Prostate gland (tissue), 2 donors: ENCODE results near the gene CTIF. TPM values are rescaled to one million over a fixed set of nuclear protein-coding genes. Genes with fewer than 3 reads are reported as not detected.

Source experiments
- DNase-seq: peaks from one replicate; pipeline ENCODE4 v3.0.0-alpha.2; 2019; ENCODE audit warnings: low spot score
- H3K27ac ChIP-seq, 2 donors: fragments of 200-600 bp; sonication (generic); 2 replicates each; pipeline ENCODE4 v1.5.1; 2017 to 2019
- H3K27me3 ChIP-seq: fragments of 200-600 bp; sonication (generic); replicated peaks from 2 replicates; pipeline ENCODE4 v1.5.1; 2019; ENCODE audit not compliant: insufficient read depth
- H3K36me3 ChIP-seq, 2 donors: fragments of 200-600 bp; sonication (generic); 1 replicate in 1 of 2; 2 replicates in 1 of 2; pipeline versions ENCODE4 v1.5.1 to v1.8.1; 2017 to 2019
- H3K4me1 ChIP-seq: fragments of 200-600 bp; sonication (generic); replicated peaks from 2 replicates; pipeline ENCODE4 v1.5.1; 2019
- H3K4me3 ChIP-seq, 2 donors: fragments of 200-600 bp; sonication (generic); 2 replicates each; pipeline ENCODE4 v1.5.1; 2017 to 2019
- H3K9me3 ChIP-seq: fragments of 200-600 bp; sonication (generic); 2 replicates; pipeline ENCODE4 v1.5.1; 2017
- POLR2A ChIP-seq: fragments of 450-650 bp; IDR thresholded peaks from one replicate; pipeline ENCODE4 v1.6.1; 2016; ENCODE audit warnings: antibody characterized with exemption, mild to moderate bottlenecking
- POLR2AphosphoS5 ChIP-seq: sonication (generic); formaldehyde crosslinking; IDR thresholded peaks from one replicate; pipeline ENCODE4 v1.6.1; 2017; ENCODE audit warnings: antibody characterized with exemption
- WGBS: methylation state at CpG from one replicate; pipeline ENCODE4 v1.1.5; 2018; 5-methylcytosine and 5-hydroxymethylcytosine counted together
- intact Hi-C: fragments of 100-400 bp; cut with DNase I; formaldehyde crosslinking; loops from one replicate; pipeline ENCODE4 v1.14.2; 2022
- total RNA-seq, 2 donors: library from RNA; depleted of rRNA; stranded (reverse); fragments of >200 nt; gene quantifications; one replicate each; pipeline ENCODE4 v1.1.0, GENCODE V29; 2016
- TF ChIP-seq, protein P1 (sequence below), 4 experiments: fragments of 200-600 bp in 2 of 4; fragments of 450-650 bp in 2 of 4; sonication (generic) in 2 of 4; IDR thresholded peaks; 1 replicate in 3 of 4; 2 replicates in 1 of 4; pipeline ENCODE4 v1.5.1; 2016 to 2019; ENCODE audit warnings: antibody characterized with exemption in 4 of 4, mild to moderate bottlenecking in 2 of 4, moderate library complexity in 2 of 4

The CTIF gene
- total RNA-seq, 2 donors from 2014 or later, result 8.1 to 57.9 TPM

- 93% methylated on average over 6 of the region's 6 CpGs for WGBS
- Histone ChIP-seq H3K4me3 (no peak overlapping the region), H3K9me3 (no peaks in the 10 kb centered on the region), H3K27ac (no peak overlapping the region), H3K4me1 (no peaks in the 10 kb centered on the region), H3K27me3 (no peaks in the 10 kb centered on the region), H3K36me3 (no peaks in the 10 kb centered on the region)
- TF ChIP-seq, protein P1, sequence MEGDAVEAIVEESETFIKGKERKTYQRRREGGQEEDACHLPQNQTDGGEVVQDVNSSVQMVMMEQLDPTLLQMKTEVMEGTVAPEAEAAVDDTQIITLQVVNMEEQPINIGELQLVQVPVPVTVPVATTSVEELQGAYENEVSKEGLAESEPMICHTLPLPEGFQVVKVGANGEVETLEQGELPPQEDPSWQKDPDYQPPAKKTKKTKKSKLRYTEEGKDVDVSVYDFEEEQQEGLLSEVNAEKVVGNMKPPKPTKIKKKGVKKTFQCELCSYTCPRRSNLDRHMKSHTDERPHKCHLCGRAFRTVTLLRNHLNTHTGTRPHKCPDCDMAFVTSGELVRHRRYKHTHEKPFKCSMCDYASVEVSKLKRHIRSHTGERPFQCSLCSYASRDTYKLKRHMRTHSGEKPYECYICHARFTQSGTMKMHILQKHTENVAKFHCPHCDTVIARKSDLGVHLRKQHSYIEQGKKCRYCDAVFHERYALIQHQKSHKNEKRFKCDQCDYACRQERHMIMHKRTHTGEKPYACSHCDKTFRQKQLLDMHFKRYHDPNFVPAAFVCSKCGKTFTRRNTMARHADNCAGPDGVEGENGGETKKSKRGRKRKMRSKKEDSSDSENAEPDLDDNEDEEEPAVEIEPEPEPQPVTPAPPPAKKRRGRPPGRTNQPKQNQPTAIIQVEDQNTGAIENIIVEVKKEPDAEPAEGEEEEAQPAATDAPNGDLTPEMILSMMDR (IDR thresholded peaks at IDR 0.05), result no peak
- TF ChIP-seq POLR2A (no peak), POLR2AphosphoS5 (no peak)
- no peak for DNase-seq
- intact Hi-C loops, result no loop called here
Observed at GRCh38 chr18:48852292-48852691, 313.5 kb downstream of the CTIF start.

GRCh38 chr18:48852794-48853193 lies 314.0 kb downstream of the CTIF start:
- no peak for DNase-seq
- intact Hi-C loops, result no loop called here
- TF ChIP-seq POLR2AphosphoS5, result no peak
- TF ChIP-seq, protein P1 (IDR thresholded peaks at IDR 0.05), result no peak
- TF ChIP-seq POLR2A, result no peak
- H3K36me3 ChIP-seq, result no peaks in the 10 kb centered on the region
- H3K27me3 ChIP-seq, result no peaks in the 10 kb centered on the region
- no peak overlapping the region for H3K4me3 ChIP-seq
- no peaks in the 10 kb centered on the region for H3K9me3 ChIP-seq
- no peaks in the 10 kb centered on the region for H3K4me1 ChIP-seq
- 92% methylated on average over 6 of the region's 6 CpGs for WGBS
- no peak overlapping the region for H3K27ac ChIP-seq

DNA sequence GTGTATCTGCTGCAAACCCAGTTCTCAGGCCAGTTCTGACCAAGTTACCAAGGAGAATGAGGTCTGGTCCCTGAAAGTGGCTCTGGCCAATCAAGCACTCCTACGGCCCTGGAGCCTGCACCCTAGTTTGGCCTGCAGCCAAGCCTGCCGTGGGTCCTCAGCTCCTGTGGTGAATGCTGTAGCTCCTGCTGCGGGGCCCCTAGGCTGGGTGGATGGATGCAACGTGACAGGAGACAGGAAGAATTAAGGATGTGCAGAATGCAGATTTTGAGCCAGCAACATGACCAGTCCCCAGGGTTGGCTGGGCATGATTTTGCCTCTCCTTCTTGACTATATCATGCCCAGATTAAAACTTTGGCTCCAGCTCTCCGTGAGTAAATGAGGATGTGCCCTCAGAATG lies 314.8 kb downstream of the CTIF start:
- H3K27me3 ChIP-seq, result no peaks in the 10 kb centered on the region
- intact Hi-C loops, result no loop called here
- TF ChIP-seq, protein P1 (IDR thresholded peaks at IDR 0.05), result no peak
- TF ChIP-seq POLR2A (no peak), POLR2AphosphoS5 (no peak)
- H3K4me3 ChIP-seq, result no peak overlapping the region
- no peaks in the 10 kb centered on the region for H3K9me3 ChIP-seq
- DNase-seq, result no peak
- H3K4me1 ChIP-seq, result no peaks in the 10 kb centered on the region
- no peak overlapping the region for H3K27ac ChIP-seq
- 40% methylated on average over 5 of the region's 5 CpGs for whole genome bisulfite sequencing
- H3K36me3 ChIP-seq, result no peaks in the 10 kb centered on the region

GRCh38 chr18:48854780-48855179 lies 315.9 kb downstream of the CTIF start:
- Histone ChIP-seq H3K36me3 (no peaks in the 10 kb centered on the region), H3K4me1 (no peaks in the 10 kb centered on the region), H3K27ac (no peak overlapping the region), H3K9me3 (no peaks in the 10 kb centered on the region), H3K27me3 (no peaks in the 10 kb centered on the region), H3K4me3 (no peak overlapping the region)
- no peak for DNase-seq
- TF ChIP-seq, protein P1 (IDR thresholded peaks at IDR 0.05), result no peak
- no peak for TF ChIP-seq POLR2AphosphoS5
- no peak for TF ChIP-seq POLR2A
- intact Hi-C loops, result no loop called here
- WGBS, result 77% methylated on average over 11 of the region's 11 CpGs

DNA sequence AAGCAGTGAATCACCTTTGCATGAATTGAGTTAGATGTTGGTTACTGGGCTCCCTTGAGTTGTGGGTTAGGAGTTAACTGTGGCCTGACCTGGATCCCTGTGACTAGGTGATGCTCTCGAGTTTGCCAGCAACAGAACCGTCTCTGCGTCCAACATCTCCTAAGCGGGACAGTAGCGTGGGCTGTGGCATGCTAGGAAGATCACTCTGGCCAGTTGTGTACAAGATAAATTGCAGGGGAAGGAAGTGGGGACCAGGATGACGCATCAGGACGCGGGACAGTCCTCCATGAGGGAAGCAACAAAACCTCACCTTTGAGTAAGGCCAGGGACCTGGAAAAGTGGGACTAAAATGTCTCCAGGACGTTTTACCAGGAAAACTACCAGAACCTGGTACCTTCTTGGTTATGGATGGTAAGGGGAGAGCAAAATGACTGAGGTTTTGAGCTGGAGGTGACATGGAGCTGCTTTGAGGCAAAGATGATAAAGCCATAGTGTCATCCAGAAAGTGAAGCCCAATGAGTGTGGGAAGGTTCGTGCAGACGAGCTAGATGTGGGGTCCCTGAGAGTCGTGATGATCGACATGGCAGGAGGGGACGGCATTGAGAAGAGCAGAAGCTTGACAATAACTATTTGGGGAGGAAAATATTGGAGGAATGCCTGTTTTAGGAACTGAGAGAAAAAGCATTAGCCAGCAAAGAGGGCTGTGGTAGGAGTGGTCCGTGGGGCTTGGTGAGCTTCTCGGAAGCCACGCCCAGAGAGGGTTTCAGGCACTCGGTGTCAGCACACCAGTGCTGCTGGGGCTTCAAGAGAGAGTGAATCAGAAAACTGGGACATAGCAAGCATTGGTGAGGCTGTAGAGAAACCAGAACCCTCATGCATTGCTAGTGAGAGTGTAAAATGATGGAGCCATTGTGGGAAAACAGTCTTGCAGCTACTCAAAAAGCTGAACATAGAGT lies 316.9 kb downstream of the CTIF start:
- TF ChIP-seq POLR2A (no peak), POLR2AphosphoS5 (no peak)
- TF ChIP-seq, protein P1 (IDR thresholded peaks at IDR 0.05), result no peak
- H3K4me1 ChIP-seq, result no peaks in the 10 kb centered on the region
- intact Hi-C loops, result no loop called here
- H3K36me3 ChIP-seq, result no peaks in the 10 kb centered on the region
- H3K27me3 ChIP-seq, result no peaks in the 10 kb centered on the region
- H3K9me3 ChIP-seq, result no peaks in the 10 kb centered on the region
- H3K27ac ChIP-seq, result no peak overlapping the region
- H3K4me3 ChIP-seq, result no peak overlapping the region
- 87% methylated on average over 18 of the region's 18 CpGs for WGBS
- DNase-seq, result no peak
